Measurements from ENCODE around the gene TUBAL3. TPM values are rescaled to one million over a fixed set of nuclear protein-coding genes. Genes with fewer than 3 reads are reported as not detected.
A peak's percentile ranks its signal among the peaks of the same experiment; 100 is the strongest.

Gene TUBAL3
- total RNA-seq, 2 donors from 2014 or later: 12.8 to 39.6 TPM

DNA sequence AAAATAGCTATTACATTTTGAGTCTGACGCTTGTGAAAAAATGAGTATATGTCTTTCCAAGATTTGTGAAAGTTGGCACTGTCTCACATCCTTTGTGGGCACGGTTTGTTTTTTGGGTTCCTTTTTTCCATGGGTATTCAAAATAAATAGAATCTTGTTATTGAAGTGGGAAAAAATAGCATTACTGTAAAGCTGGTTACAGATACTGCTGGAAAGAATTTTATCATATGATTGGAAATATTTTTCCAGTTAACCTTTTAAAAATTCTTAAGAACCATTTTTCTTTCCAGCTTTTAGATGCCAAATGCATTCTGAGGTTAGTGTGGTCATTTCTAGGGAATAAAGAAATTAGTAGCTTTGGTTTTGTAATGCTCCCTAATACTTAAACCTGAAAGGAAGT, 19.1 kb upstream of the TUBAL3 start:
- no peak overlapping the region for H3K27ac ChIP-seq
- no peak overlapping the region for H3K9ac ChIP-seq (ENCODE audit: low read depth in 2 of 2, low read length in 2 of 2)
- DNase-seq: no peak
- H3K9me3 ChIP-seq: no peaks in the 10 kb centered on the region
- H3K4me3 ChIP-seq: no peak overlapping the region
- no peaks in the 10 kb centered on the region for H3K27me3 ChIP-seq
- TF ChIP-seq, protein P1, sequence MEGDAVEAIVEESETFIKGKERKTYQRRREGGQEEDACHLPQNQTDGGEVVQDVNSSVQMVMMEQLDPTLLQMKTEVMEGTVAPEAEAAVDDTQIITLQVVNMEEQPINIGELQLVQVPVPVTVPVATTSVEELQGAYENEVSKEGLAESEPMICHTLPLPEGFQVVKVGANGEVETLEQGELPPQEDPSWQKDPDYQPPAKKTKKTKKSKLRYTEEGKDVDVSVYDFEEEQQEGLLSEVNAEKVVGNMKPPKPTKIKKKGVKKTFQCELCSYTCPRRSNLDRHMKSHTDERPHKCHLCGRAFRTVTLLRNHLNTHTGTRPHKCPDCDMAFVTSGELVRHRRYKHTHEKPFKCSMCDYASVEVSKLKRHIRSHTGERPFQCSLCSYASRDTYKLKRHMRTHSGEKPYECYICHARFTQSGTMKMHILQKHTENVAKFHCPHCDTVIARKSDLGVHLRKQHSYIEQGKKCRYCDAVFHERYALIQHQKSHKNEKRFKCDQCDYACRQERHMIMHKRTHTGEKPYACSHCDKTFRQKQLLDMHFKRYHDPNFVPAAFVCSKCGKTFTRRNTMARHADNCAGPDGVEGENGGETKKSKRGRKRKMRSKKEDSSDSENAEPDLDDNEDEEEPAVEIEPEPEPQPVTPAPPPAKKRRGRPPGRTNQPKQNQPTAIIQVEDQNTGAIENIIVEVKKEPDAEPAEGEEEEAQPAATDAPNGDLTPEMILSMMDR (IDR thresholded peaks at IDR 0.05): no peak
- intact Hi-C loops (cut with DNase I): no loop called here
- no peaks in the 10 kb centered on the region for H3K36me3 ChIP-seq
- no peaks in the 10 kb centered on the region for H3K4me1 ChIP-seq

DNA sequence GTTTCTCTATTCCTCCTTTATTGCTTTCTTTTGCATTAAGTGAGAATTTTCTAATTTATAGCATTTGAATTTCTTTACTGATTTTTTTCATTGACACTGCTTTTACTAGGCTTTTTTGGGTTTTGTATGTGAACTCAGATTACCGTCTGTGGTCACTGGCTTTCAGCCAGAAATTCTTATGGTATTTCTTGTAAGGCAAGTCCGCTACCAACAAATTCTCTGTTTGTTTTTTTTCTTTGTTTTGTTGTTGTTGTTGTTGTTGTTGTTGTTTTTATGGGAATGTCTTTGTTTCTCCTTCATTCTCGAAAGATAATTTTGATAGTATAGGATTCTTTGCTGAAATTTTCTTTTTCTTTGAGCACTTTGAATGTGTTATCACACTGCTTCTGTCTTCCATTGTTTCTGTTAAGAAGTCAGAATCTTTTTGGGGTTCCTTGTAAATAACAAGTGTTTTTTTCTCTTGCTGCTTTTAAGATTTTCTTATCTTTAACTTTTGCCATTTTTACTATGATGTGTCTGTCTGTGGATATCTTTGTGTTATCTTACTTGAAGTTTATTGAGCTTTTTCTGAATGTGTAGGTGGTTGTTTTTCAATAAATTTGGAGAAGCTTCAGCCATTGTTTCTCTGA, 15.0 kb upstream of the TUBAL3 start:
- Histone ChIP-seq H3K4me1 (no peaks in the 10 kb centered on the region), H3K9ac (ENCODE audit: low read depth in 2 of 2, low read length in 2 of 2) (no peak overlapping the region), H3K27ac (no peak overlapping the region), H3K27me3 (no peaks in the 10 kb centered on the region), H3K9me3 (no peaks in the 10 kb centered on the region), H3K4me3 (no peak overlapping the region), H3K36me3 (no peaks in the 10 kb centered on the region)
- intact Hi-C loops (cut with DNase I): no loop called here
- TF ChIP-seq, protein P1 (IDR thresholded peaks at IDR 0.05): no peak
- DNase-seq: no peak

DNA sequence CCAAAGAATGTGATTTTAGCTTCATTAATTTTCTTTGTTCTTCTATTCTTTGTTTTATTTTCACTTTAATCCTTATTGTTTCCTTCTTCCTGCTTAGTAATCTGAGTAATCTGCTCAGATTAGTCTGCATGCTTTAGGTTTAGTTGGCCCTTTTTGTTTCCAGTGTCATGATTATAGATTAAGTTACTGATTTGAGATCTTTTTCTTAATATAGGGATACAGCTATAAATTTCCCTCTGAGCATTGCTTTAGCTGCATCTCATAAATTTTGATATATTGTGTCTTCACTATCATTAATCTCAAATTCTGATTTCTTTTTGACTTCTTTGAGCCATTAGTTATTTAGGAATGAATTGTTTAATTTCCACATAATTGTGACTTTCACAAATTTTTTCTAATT, 14.0 kb upstream of the TUBAL3 start:
- Histone ChIP-seq H3K4me1 (no peaks in the 10 kb centered on the region), H3K9ac (ENCODE audit: low read depth in 2 of 2, low read length in 2 of 2) (no peak overlapping the region), H3K4me3 (no peak overlapping the region), H3K36me3 (no peaks in the 10 kb centered on the region), H3K27ac (no peak overlapping the region), H3K27me3 (no peaks in the 10 kb centered on the region), H3K9me3 (no peaks in the 10 kb centered on the region)
- intact Hi-C loops (cut with DNase I): no loop called here
- no peak for DNase-seq
- TF ChIP-seq, protein P1 (IDR thresholded peaks at IDR 0.05): no peak

DNA sequence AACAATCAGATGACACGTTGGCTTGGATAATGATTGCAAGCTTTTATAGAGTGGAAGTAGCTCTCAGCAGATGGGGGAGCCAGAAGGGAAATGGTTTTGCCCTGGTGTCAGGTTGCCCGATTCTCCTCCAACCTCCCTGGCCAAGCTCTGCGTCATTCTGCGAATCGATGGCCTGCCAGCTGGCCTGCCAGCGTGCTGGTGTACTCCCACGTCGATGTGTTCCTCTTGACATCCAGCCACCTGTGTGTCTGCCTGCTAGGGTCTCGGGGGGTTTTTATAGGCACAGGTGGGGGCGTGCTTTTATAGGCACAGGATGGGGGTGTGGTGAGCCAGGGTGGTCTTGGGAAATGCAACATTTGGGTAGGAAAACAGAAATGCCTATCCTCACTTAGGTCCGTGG, 12.4 kb upstream of the TUBAL3 start:
- no peaks in the 10 kb centered on the region for H3K9me3 ChIP-seq
- no peaks in the 10 kb centered on the region for H3K36me3 ChIP-seq
- intact Hi-C loops (cut with DNase I): no loop called here
- DNase-seq: no peak
- H3K9ac ChIP-seq (ENCODE audit: low read depth in 2 of 2, low read length in 2 of 2): no peak overlapping the region
- H3K4me1 ChIP-seq: no peaks in the 10 kb centered on the region
- H3K27ac ChIP-seq: no peak overlapping the region
- no peak overlapping the region for H3K4me3 ChIP-seq
- H3K27me3 ChIP-seq: no peaks in the 10 kb centered on the region
- TF ChIP-seq, protein P1 (IDR thresholded peaks at IDR 0.05): no peak

DNA sequence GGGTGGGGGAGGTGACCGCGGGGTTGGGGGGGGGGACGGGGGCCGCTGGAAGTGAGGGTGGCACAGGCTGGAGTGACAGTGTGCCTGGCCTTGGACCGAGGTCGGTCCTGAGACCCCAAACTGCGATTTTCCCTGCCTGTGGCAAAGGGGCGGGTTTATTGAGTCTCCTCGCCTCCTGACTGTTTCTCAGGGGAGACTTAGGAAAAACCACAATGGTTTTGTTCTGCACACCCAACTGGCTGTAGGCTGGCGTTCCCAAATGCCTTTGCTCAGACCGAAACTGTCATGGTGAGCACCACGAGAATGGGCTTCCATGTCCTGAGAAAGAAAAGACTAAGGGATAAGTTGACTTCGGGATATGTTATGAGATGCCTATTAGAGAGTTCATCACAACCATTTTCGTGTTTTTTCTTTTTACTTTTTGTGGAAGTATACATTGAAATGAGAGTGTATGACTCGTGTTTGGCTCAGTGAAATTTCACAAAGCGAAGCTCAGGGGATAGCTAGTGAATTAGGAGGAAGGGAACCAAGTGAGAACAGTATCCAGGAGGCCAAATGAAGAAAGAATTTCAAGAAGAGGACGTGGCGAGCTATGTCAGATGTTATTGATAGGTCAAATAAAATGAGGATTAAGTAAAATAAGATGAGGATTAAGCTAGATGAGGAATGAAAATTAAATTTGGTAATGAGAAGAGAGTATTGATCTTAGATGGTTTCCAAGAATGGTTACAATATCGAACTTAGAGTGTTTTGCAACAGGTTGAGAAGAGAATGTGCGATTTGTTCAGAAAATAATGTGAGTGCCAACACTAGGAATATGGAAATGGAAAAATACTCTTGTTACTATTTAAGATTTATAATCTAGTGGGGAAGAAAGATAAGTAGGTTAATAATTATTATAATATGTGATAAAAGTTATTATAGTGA, 8.6 kb upstream of the TUBAL3 start:
- DNase-seq: no peak
- H3K27ac ChIP-seq: no peak overlapping the region

More for the DNA sequence above, 8.6 kb upstream of the TUBAL3 start:
- Histone ChIP-seq H3K9me3 (no peaks in the 10 kb centered on the region), H3K9ac (ENCODE audit: low read depth in 2 of 2, low read length in 2 of 2) (peak overlapping the region in 1 of 2 donors; percentile 63), H3K4me1 (no peaks in the 10 kb centered on the region), H3K27me3 (no peaks in the 10 kb centered on the region), H3K36me3 (no peaks in the 10 kb centered on the region), H3K4me3 (peak overlapping the region; percentile 79)
- intact Hi-C loops (cut with DNase I): no loop called here
- TF ChIP-seq, protein P1 (IDR thresholded peaks at IDR 0.05): no peak
